Non-pigmented ciliary epithelial cell (primary cell): Measurements from ENCODE around the gene TMEM33.

Experiments used
- DNase-seq: peaks from one replicate; pipeline ENCODE4 v3.0.0-alpha.2; 2010; ENCODE audit warnings: low read depth

Gene TMEM33

GRCh38 chr4:41998019-41998418, 62.8 kb downstream of the TMEM33 start:
- DNase-seq, result no peak

GRCh38 chr4:41999321-41999720, 64.1 kb downstream of the TMEM33 start:
- no peak for DNase-seq

GRCh38 chr4:42008011-42008786, 73.0 kb downstream of the TMEM33 start:
- no peak for DNase-seq
